Small intestine (tissue), 7 donors: ENCODE measurements around the gene CCNY. TPM values are rescaled to one million over a fixed set of nuclear protein-coding genes. Genes with fewer than 3 reads are reported as not detected.

ENCODE experiments used
- DNase-seq, 2 donors: peaks; one replicate each; pipeline versions ENCODE4 v3.0.0 to v3.0.0-alpha.2; 2013
- FAIRE-seq: peaks from 2 replicates; lab custom pipeline; 2012; peaks lifted over from hg19 to GRCh38; lab: Jason Lieb, UNC
- H3K27ac ChIP-seq, 3 donors: one replicate each; pipeline ENCODE4 v1.5.1; 2013; ENCODE audit warnings: low read length in 2 of 3, mild to moderate bottlenecking in 2 of 3, control low read depth in 1 of 3, inconsistent platforms in 1 of 3, low read depth in 1 of 3, moderate library complexity in 1 of 3
- H3K27me3 ChIP-seq, 3 donors: one replicate each; pipeline ENCODE4 v1.6.1; 2013; ENCODE audit warnings: low read length in 3 of 3, inconsistent platforms in 1 of 3; ENCODE audit not compliant: control insufficient read depth in 3 of 3, insufficient read depth in 3 of 3
- H3K36me3 ChIP-seq, 3 donors: one replicate each; pipeline ENCODE4 v1.6.1; 2013; ENCODE audit warnings: low read length in 3 of 3, inconsistent platforms in 1 of 3, low read depth in 1 of 3, mild to moderate bottlenecking in 1 of 3, moderate library complexity in 1 of 3; ENCODE audit not compliant: control insufficient read depth in 3 of 3, insufficient read depth in 2 of 3
- H3K4me1 ChIP-seq, 3 donors: one replicate each; pipeline ENCODE4 v1.6.1; 2013; ENCODE audit warnings: low read length in 2 of 3, inconsistent platforms in 1 of 3, low read depth in 1 of 3, mild to moderate bottlenecking in 1 of 3, moderate library complexity in 1 of 3; ENCODE audit not compliant: control insufficient read depth in 3 of 3, insufficient read depth in 2 of 3
- H3K4me3 ChIP-seq, 3 donors: one replicate each; pipeline ENCODE4 v1.5.1; 2013; ENCODE audit warnings: low read length in 3 of 3, control low read depth in 1 of 3, inconsistent platforms in 1 of 3, low read depth in 1 of 3, mild to moderate bottlenecking in 1 of 3, moderate library complexity in 1 of 3
- H3K9me3 ChIP-seq, 2 donors: one replicate each; pipeline ENCODE4 v1.6.1; 2013; ENCODE audit warnings: low read depth in 1 of 2, low read length in 1 of 2; ENCODE audit not compliant: control insufficient read depth in 2 of 2, insufficient read depth in 1 of 2
- WGBS, 3 donors: extraction: QIAGEN DNeasy Blood & Tissue Kit; methylation state at CpG; one replicate each; pipeline ENCODE4 v1.1.7; 2013; 5-methylcytosine and 5-hydroxymethylcytosine counted together
- polyA plus RNA-seq, 4 donors: library from polyadenylated mRNA; stranded (reverse) in 3 of 4; unstranded in 1 of 4; fragments of 200-250 nt in 3 of 4; fragments of 120-200 nt in 1 of 4; gene quantifications; one replicate each; pipeline versions ENCODE4 v1.2.1 to v1.2.3, GENCODE V29; 2013
- donor health status: healthy with polysubstance abuse.
- donor health status: control.
- donor health status: control.
- donor health status: Bipolar disorder and iron deficiency.
- donor health status: healthy.

Gene CCNY
- polyA plus RNA-seq, 4 donors = 26.7 to 50.2 (median 32.3) TPM

- H3K9me3 ChIP-seq = peaks cover 0 to 6% of the 10 kb centered on the region in 2 donors
- H3K36me3 ChIP-seq = no peaks in the 10 kb centered on the region
- H3K4me3 ChIP-seq = no peak overlapping the region
- no peaks in the 10 kb centered on the region for H3K4me1 ChIP-seq
- 57 to 62% (median 62%) methylated on average over 8 of the region's 8 CpGs for WGBS, 3 donors
- DNase-seq = no peak
- peaks cover 0 to 6% (median 2%) of the 10 kb centered on the region in 3 donors for H3K27me3 ChIP-seq
- no peak for FAIRE-seq
- H3K27ac ChIP-seq = no peak overlapping the region
Observed at GRCh38 chr10:35613597-35614226, 277.4 kb downstream of the CCNY start.

- FAIRE-seq (no peak), DNase-seq (no peak)
- Histone ChIP-seq H3K9me3 (peaks cover 0 to 6% of the 10 kb centered on the region in 2 donors), H3K27me3 (peaks cover 0 to 3% (median 2%) of the 10 kb centered on the region in 3 donors), H3K4me3 (no peak overlapping the region), H3K36me3 (no peaks in the 10 kb centered on the region), H3K4me1 (no peaks in the 10 kb centered on the region), H3K27ac (no peak overlapping the region)
- WGBS, 3 donors = 31 to 45% (median 41%) methylated on average over 5 of the region's 5 CpGs
Observed at GRCh38 chr10:35614312-35614711, 278.0 kb downstream of the CCNY start.

Other genes starting within 250 kb of the CCNY start
- 10 to 100 TPM in 3 of 4 donors, 1 to 10 TPM in 1; 9.2 to 32.0 (median 12.7) TPM for gene CUL2, start 246.2 kb upstream of the CCNY start, polyA plus RNA-seq
- 10 to 100 TPM; 13.2 to 27.6 (median 22.7) TPM for gene CREM, start 209.7 kb upstream of the CCNY start, polyA plus RNA-seq